Stimulated activated CD4-positive, alpha-beta T cell treated with anti-CD3 and anti-CD28 coated beads, TNF-alpha, amount 100 ng/mL, for 1 hour (primary cell): ENCODE data around the gene MAB21L4.

Source experiments
- DNase-seq, 3 donors: peaks; one replicate each; pipeline ENCODE4 v3.0.0-alpha.2; 2020; ENCODE audit warnings: low read depth in 3 of 3, low spot score in 1 of 3

Gene MAB21L4

DNA sequence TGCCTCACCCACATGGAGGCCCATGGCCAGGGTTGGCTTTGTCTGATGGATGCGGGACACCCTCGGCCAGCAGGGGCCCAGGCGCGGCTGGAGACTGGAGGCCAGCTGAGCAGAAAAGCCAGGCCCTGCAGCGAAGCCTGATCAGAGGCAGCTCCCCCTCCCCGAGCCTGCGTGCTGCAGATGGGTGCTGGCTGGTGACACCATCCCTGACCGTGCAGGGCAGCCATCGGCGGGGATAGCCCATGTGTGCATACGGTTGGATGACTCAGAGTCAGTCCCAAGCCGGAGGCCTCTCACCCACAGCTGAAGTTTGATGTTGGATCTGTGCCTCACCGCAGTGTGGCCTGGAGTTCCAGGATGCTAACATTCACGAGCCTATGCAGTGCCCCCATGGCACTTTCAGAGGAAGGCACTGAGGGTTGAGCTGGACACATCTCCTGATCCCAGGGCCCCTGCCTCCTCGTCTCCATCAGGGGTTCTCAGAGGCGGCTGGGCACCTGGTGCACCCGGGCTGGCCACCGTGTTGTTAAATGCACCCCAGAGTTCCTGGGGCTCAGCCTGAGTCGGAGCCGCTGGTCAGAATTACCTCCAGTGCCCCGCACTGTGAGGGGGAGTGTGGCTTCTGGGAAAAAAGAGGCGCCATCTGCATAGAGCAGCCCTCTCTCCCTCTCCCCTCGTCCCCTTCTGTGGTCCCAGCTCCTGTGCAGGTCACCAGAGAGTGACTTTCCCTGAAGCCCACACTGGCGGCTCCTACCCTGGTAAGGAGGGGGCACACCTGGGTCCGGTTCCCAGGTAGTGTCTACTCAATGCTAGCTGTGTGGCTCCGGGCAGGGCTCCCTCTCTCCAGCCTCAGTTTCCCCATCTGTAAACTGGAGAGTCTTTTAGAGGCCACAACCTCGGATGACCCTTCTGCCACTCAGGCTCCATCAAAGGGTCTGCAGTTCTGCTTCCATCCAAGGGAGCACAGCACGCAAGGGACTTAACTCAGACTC is 56.5 kb downstream of the MAB21L4 start:
- DNase-seq = no peak

DNA sequence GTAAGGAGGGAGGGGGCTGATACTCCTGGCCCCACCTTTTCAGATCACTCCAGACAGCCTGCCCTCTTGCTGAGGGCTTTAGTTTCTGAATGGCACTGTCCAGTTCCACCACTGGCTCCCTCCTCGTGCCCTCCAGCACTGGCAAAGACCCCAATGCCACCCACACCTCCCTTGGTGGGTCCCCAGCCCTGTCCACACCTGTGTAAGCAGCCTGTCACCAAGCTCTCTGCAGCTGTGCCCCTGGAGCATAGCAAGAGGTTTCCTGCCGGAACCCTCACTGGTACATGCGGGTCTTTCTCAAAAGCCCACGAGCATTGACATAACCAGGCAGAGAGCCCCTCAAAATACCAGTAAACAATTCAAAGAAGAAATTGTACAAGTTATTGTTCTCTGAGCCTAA is 58.3 kb downstream of the MAB21L4 start:
- DNase-seq = no peak

DNA sequence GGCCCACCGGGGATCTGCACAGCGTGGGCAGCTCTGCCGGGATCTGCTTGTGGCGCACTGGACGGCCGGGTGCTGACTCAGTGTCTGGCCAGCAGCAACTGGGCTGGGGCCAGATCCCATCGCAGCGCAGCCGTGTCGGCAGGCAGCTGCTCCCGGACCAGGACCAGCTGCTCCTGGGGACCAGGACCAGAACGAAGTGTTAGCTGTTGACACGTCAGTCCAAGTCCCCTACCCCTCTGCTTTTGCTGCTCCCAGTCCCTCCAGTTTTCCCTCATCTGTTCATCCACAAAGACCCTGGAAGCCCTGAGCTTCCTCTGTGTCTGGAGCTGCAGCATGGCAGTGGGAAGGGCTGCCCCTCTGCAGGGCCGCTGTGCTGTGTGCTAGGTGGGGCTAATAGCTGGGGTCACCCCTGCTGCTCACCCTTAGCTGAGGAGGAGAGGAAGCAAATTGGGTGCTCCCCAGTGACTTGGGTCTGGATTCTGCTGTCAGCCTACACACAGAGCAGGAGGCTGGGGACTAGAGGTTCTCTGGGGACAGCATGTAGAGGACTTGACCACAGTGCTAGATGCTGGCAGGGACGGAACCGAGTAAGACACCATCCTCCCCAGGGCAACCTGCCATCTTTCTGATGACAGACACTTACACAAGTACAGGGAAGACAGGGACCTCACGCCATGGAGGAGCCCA is 59.0 kb downstream of the MAB21L4 start:
- no peak for DNase-seq
